DND-41 (cell line): Measurements from ENCODE around the gene GPR171.

Experiments
- CTCF ChIP-seq: IDR thresholded peaks from 2 replicates; pipeline ENCODE4 v1.5.1; 2012; ENCODE audit warnings: borderline replicate concordance, low read length, moderate library complexity, mild to moderate bottlenecking; ENCODE audit not compliant: poor library complexity, severe bottlenecking; ENCODE audit errors: extremely low read depth
- EZH2 ChIP-seq: IDR thresholded peaks from 3 replicates; pipeline ENCODE4 v1.6.1; 2012; ENCODE audit warnings: borderline replicate concordance, low read depth, mild to moderate bottlenecking, moderate library complexity, low read length, inconsistent platforms; ENCODE audit not compliant: severe bottlenecking

GRCh38 chr3:151198849-151199248 is 4.2 kb downstream of the GPR171 start:
- no peak for TF ChIP-seq CTCF
- TF ChIP-seq EZH2: no peak
